Measurements from ENCODE around the gene ZNF182. TPM values are rescaled to one million over a fixed set of nuclear protein-coding genes. Genes with fewer than 3 reads are reported as not detected.
"Not testable (repeated sequence)": the region's sequence is repeated elsewhere in the genome, so short reads cannot be mapped to it uniquely, and the experiment has no call there.

The ZNF182 gene
- total RNA-seq, 1 donor from 2014 or later = 6.0 TPM

DNA sequence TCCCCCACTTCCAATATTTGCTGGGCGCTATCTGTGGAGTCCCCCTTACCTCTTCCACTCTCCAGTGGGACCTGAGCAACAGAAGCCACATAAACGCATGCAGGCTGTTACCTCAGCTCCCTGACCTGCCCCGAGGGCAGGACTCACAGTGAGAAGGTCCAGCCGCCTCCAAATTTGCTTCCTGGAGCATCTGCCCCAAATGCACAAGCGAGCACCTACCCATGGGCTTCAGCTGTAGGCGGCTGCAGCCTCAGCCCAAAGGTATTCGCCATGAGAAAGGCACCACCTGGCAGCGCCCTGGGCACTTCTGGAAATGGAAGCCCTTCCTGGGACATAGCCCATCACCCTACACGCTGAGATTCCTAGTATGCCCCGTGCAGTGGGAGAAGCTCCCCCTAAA lies 26.4 kb upstream of the ZNF182 start:
- DNase-seq (ENCODE audit: extremely low spot score, unreplicated experiment) = peak; percentile 70
- peaks cover 10% of the 10 kb centered on the region for H3K9me3 Mint-ChIP-seq (ENCODE audit: unreplicated experiment)
- H3K27me3 Mint-ChIP-seq (ENCODE audit: unreplicated experiment) = no peaks in the 10 kb centered on the region
- TF ChIP-seq, protein P1, sequence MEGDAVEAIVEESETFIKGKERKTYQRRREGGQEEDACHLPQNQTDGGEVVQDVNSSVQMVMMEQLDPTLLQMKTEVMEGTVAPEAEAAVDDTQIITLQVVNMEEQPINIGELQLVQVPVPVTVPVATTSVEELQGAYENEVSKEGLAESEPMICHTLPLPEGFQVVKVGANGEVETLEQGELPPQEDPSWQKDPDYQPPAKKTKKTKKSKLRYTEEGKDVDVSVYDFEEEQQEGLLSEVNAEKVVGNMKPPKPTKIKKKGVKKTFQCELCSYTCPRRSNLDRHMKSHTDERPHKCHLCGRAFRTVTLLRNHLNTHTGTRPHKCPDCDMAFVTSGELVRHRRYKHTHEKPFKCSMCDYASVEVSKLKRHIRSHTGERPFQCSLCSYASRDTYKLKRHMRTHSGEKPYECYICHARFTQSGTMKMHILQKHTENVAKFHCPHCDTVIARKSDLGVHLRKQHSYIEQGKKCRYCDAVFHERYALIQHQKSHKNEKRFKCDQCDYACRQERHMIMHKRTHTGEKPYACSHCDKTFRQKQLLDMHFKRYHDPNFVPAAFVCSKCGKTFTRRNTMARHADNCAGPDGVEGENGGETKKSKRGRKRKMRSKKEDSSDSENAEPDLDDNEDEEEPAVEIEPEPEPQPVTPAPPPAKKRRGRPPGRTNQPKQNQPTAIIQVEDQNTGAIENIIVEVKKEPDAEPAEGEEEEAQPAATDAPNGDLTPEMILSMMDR (IDR thresholded peaks at IDR 0.05) = no peak
- H3K36me3 Mint-ChIP-seq (ENCODE audit: unreplicated experiment) = no peaks in the 10 kb centered on the region
- H3K27ac Mint-ChIP-seq (ENCODE audit: unreplicated experiment) = no peak overlapping the region
- H3K4me3 Mint-ChIP-seq (ENCODE audit: unreplicated experiment) = no peak overlapping the region
- H3K4me1 Mint-ChIP-seq (ENCODE audit: unreplicated experiment) = peaks cover 5% of the 10 kb centered on the region

DNA sequence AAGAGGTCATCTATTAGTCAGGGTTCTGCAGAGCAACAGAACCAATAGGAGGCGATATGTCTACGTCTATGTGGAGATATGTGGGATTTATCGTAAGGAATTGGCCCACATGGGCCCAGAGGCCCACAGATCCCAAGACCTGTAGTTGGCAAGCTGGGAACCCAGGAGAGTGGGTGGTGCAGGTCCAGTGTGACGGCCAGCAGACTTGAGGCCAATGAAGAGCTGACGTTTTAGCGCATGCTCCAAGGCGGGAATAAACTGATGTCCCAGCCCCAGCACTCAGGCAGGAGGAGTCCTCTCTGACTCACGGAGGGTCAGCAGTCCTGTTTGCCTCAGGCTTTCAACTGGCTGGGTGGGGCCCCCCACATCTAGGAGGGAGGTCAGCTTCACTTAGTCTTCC lies 24.3 kb upstream of the ZNF182 start:
- no peak for DNase-seq (ENCODE audit: extremely low spot score, unreplicated experiment)
- Mint-ChIP-seq H3K9me3 (ENCODE audit: unreplicated experiment) (peaks cover 10% of the 10 kb centered on the region), H3K27ac (ENCODE audit: unreplicated experiment) (no peak overlapping the region), H3K36me3 (ENCODE audit: unreplicated experiment) (no peaks in the 10 kb centered on the region), H3K4me1 (ENCODE audit: unreplicated experiment) (peaks cover 5% of the 10 kb centered on the region), H3K27me3 (ENCODE audit: unreplicated experiment) (no peaks in the 10 kb centered on the region), H3K4me3 (ENCODE audit: unreplicated experiment) (no peak overlapping the region)
- TF ChIP-seq, protein P1 (IDR thresholded peaks at IDR 0.05) = no peak

DNA sequence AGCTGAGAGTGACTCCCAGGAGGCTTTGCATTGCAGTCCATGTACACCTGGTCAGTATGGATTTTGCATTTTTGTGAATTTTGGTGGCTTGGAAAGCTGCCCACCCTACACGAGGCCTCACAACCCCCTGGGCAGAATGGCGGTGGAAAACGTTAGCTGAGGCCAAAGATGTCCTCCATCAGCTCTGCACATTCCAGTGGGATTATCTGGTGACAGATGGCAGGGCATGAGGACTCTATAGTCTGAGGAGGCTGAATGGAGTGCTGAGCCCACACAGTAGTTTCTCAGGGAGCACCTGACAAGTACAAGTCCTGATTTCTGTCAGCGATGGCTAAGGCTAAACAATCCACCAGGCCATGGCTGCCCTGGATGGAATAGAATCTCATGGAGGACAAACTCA lies 23.8 kb upstream of the ZNF182 start:
- DNase-seq (ENCODE audit: extremely low spot score, unreplicated experiment); H3K27me3 Mint-ChIP-seq (ENCODE audit: unreplicated experiment); H3K27ac Mint-ChIP-seq (ENCODE audit: unreplicated experiment); H3K9me3 Mint-ChIP-seq (ENCODE audit: unreplicated experiment); H3K4me1 Mint-ChIP-seq (ENCODE audit: unreplicated experiment); H3K4me3 Mint-ChIP-seq (ENCODE audit: unreplicated experiment); H3K36me3 Mint-ChIP-seq (ENCODE audit: unreplicated experiment): not testable (repeated sequence)

DNA sequence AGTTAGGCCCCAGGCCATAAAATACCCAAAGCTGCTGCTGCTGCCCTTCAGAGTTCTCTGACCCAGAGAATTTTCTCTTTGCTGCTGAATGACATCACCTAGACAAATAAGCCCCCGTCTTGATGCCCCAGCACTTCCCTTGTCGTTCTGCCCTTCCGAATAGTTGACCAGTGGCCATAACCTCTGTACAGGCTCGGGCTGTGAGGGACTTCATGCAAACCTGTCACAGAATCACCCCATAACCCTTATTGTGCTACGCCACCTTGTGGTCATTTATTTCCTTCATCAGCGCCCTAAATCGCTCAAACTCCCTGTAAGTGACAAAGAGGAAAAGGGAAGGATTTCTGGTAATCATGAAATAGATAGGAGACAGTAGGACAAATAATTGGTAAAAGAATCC lies 21.8 kb upstream of the ZNF182 start:
- Mint-ChIP-seq H3K4me1 (ENCODE audit: unreplicated experiment) (peaks cover 7% of the 10 kb centered on the region), H3K27me3 (ENCODE audit: unreplicated experiment) (no peaks in the 10 kb centered on the region), H3K4me3 (ENCODE audit: unreplicated experiment) (no peak overlapping the region), H3K9me3 (ENCODE audit: unreplicated experiment) (no peaks in the 10 kb centered on the region), H3K27ac (ENCODE audit: unreplicated experiment) (no peak overlapping the region), H3K36me3 (ENCODE audit: unreplicated experiment) (no peaks in the 10 kb centered on the region)
- TF ChIP-seq, protein P1 (IDR thresholded peaks at IDR 0.05) = peak; percentile 63
- no peak for DNase-seq (ENCODE audit: extremely low spot score, unreplicated experiment)

DNA sequence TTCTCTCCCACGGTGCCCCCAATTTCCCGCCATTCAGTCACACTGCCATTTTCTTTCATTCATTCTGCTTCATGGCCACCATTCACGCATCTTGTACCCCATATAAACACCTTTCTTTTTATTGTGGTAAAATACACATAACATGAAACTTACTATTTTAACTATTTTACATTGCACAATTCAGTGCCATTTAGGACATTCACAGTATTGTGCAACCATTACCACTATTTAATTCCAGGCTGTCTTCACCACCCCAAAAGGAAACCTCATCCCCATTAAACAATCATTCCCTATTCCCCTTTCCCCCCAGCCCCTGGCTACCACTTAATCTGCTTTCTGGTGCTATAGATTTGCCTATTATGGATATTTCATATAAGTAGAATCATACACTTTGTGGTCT lies 18.9 kb upstream of the ZNF182 start:
- no peak for DNase-seq (ENCODE audit: extremely low spot score, unreplicated experiment)
- TF ChIP-seq, protein P1 (IDR thresholded peaks at IDR 0.05) = no peak
- Mint-ChIP-seq H3K9me3 (ENCODE audit: unreplicated experiment) (no peaks in the 10 kb centered on the region), H3K27me3 (ENCODE audit: unreplicated experiment) (no peaks in the 10 kb centered on the region), H3K4me3 (ENCODE audit: unreplicated experiment) (no peak overlapping the region), H3K4me1 (ENCODE audit: unreplicated experiment) (peaks cover 7% of the 10 kb centered on the region), H3K27ac (ENCODE audit: unreplicated experiment) (no peak overlapping the region), H3K36me3 (ENCODE audit: unreplicated experiment) (no peaks in the 10 kb centered on the region)

DNA sequence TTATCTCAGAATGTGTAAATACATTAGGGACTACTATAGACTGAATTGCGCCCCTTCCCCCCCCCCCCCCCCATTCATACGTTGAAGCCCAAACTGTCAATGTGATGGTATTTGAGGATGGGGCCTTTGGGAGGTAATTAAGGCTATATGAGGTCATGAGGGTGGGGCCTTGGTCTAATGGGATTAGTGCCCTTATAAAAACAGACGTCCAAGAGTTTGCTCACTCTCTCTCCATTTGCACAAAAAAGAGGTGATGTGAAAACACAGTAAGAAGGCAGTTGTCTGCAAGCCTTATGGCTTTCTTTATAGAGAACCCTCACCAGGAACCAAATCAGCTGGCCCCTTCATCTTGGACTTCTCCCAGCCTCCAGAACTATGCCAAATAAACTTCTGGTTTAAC lies 18.3 kb upstream of the ZNF182 start:
- TF ChIP-seq, protein P1 (IDR thresholded peaks at IDR 0.05) = no peak
- H3K36me3 Mint-ChIP-seq (ENCODE audit: unreplicated experiment) = no peaks in the 10 kb centered on the region
- no peaks in the 10 kb centered on the region for H3K9me3 Mint-ChIP-seq (ENCODE audit: unreplicated experiment)
- H3K4me3 Mint-ChIP-seq (ENCODE audit: unreplicated experiment) = no peak overlapping the region
- no peak overlapping the region for H3K27ac Mint-ChIP-seq (ENCODE audit: unreplicated experiment)
- no peaks in the 10 kb centered on the region for H3K27me3 Mint-ChIP-seq (ENCODE audit: unreplicated experiment)
- no peak for DNase-seq (ENCODE audit: extremely low spot score, unreplicated experiment)
- H3K4me1 Mint-ChIP-seq (ENCODE audit: unreplicated experiment) = peaks cover 7% of the 10 kb centered on the region
